Vein endothelial cell (primary cell): ENCODE data around the gene NXF1. TPM values are rescaled to one million over a fixed set of nuclear protein-coding genes. Genes with fewer than 3 reads are reported as not detected.

Source experiments
- small RNA-seq: library from RNA; depleted of rRNA; stranded (forward); fragments of <200 nt; gene quantifications from one replicate; pipeline ENCODE3, GENCODE V24; 2012
- total RNA-seq: library from RNA; depleted of rRNA; stranded (reverse); fragments of >200 nt; gene quantifications from 2 replicates; pipeline ENCODE4 v1.2.3, GENCODE V29; 2012

NXF1 gene
- 37.2 and 41.6 TPM in 2 replicates for total RNA-seq

DNA sequence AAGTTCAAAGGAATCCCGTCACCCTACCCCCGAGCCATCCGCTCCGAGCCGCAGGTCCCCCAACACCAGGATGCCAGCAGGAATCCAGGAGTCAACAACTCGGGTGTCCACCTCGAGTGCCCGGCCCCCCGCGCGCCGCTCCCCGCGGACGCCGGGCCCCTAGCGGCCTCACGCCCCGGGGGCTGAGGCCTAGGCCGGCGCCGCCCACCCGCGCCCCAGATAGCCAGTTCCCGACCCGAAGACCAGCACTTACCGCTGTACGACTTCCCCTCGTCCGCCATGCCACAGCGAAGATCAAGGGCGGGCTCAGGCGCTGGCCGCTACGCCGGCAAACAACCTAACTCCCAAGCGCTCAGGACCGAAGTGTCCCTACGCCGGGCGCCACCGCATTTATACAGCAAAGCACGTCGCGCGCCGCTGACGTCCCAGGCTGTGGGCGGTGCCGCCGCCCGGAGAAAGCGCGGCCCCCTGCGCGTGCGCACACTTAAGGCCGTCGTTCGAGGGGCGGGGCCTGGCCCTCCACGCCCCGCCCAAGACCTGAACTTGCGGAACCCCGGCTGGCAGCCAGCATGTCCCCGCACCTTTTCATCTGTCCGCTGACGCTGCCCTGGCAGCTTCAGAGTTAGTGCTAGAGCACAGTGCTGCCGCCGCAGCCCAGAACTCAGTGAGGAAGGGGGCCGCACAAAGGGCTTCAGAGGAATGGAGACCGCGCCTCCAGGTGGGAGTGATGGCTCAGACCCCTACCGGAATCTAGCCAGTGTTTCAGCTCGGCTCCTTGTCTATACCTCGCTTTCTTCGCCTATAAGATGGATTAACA is at the start of gene NXF1:
NXF1 (minus strand) TSS at position 365 of the 817 bp plus-strand sequence; CDS start at position 281, 84 bp downstream.

DNA sequence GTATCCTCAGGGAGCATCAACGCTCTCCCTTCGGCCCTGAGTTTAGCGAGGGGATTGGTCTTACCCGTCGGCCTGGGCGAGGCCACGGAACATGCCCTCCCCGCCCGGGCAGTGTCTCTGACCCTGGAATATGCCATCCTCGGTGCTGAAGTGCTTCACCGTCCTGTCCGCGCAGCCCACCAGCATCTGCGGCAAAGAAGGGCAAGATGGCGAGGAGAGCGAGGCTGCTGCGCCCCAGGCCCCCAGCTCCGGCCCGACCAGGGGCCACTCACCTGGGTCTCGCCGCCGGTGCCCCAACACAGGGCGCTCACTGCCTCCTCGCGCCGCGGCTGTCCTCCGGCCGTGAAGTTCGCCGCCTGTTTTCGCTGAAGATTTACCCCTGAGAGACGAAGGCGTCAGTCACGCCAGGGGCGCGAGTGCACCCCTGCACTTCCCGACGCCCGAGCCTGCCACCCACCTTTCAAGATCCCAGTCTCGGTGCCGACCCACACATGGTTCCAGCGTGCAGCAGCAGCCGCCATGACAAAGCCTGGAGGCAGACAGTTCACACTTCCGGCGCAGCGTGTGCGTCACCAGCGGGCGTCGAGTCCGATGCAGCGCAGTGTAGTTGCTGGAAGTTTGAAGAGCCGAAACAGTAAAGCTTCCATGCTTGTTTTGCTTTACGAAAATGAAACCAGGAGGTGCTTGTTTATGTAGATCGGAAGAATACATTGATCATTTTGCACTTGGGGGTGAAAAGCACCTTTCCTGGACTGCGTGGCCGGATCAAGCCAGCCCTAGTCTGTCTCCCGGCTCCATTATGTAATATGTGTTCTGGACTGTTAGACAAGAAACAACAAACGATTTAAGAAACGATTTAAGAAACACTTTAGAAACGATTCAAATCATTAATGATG is 34.1 kb upstream of the NXF1 start, which contains the start of gene WDR74:
WDR74 (minus strand) TSS at position 541 of the 896 bp plus-strand sequence; CDS start at position 521, 20 bp downstream.

DNA sequence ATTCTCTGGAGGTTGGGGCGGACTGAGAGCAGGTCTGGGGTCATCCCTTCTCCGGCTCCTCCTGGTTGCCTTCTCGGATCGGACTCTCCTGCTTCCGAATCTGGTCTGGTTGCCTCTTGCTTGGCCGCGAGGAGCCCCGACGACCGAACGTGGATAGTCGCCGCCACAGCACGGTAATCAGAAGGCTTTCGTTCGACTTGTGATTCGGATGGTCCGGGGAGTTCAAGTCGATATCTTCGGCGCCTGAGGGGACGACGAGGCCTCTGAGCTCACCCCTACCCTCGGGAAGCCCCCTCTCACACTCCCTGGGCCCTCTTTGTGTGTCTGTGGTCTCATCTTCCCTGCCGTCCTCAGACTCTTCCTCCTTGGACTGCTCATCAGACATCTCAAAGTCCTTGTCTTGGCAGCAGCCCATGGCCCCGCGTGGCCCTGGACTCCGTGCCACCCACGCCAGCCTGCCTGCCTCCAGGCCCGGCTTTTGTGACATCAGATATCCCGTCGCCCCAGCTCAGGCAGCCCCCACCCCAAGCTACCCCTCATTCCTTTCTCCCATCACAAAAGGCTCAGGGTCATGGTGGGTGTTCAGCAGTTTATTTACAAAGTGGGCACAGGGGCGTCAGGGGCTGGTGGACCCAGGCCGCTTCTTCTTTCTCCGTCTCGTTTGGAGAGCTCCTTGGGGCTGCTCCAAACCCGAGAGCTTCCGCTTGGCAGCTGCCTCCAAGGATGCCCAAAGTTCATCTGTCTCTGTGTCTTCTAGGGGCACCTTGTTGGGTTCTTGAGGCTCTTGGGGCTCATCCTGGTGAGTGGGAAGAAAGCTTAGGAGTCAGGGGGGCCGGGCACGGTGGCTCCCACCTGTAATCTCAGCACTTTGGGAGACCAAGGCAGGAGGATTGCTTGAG is 27.3 kb upstream of the NXF1 start, which contains the start of gene TEX54:
TEX54 (minus strand) TSS at position 506 of the 899 bp plus-strand sequence.

DNA sequence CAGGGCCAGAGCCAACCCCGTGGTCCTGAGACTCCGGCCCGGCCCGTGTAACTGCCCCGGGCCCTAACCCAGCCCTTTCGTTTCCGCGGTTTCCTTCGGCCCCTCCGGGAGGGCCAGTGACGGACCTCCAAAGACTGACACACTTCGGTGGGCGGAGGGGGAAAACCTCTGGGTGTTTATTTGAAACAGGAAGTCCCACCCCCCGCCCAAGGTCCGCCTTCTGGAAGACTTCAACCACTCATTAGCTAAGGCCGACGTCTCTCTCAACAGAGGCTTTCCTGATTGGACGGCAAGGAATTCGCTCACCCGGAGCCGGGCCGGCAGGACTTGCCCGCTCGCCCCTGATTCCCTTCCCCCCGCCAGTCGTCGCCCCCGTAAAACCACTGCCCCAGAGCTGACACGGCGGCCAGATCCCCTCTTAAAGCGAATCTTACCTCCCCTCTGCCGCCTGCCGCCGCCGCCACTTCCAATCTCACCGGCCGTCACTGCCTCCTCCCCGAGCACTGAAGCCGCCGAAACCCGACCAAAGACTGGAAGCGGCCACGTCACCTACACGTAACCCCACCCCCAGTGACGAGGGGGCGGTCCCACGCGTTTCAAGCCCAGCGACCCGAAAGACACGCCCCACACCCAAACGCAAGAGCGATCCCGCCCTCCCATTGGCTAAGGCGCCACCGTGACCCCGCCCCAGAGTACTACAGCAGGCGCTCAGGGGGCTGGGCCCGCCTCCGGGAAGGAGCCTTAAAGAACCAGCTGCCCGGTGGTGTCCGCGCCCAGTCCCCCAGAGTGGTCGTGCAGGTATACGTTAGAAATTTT is 26.5 kb upstream of the NXF1 start, which contains the start of gene STX5:
STX5 (minus strand) TSS at position 532 of the 816 bp plus-strand sequence. CDS start 808 bp downstream, outside the sequence.

DNA sequence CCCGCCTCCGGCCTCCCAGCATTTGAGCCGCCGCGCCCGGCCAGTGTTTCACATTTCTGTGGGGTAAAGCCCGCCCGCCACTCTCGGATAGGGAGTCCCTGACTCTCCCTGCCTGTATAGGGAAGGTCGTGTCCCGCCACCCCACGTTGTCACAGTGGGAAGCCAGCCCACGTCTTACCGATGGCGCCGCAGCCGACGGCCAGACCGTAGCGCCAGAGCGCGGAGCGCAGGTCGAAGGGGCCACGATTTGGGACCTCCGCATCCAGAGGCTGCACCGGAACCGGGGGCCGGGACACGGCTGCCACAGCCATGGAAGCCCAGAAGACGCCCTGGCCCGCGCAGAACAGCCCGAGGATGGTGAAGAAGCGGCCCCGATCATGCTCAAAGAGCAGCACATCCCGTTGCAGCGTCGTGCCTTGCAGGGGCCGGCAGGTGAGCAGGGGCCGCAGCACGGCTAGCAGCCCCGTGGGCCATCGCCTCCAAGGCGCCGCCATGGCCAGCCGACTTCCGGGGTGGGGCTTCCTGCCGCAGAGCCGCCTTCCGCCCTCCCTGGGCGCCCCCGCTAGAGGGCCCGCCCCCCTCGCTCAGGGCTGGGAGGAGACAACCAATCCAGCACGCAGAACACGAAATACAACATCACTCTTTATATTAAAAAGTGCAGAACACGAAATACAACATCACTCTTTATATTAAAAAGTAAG is 13.6 kb downstream of the NXF1 start, which contains the start of gene TMEM223:
TMEM223 (minus strand) TSS at position 506 of the 701 bp plus-strand sequence; CDS start at position 494, 12 bp downstream.

DNA sequence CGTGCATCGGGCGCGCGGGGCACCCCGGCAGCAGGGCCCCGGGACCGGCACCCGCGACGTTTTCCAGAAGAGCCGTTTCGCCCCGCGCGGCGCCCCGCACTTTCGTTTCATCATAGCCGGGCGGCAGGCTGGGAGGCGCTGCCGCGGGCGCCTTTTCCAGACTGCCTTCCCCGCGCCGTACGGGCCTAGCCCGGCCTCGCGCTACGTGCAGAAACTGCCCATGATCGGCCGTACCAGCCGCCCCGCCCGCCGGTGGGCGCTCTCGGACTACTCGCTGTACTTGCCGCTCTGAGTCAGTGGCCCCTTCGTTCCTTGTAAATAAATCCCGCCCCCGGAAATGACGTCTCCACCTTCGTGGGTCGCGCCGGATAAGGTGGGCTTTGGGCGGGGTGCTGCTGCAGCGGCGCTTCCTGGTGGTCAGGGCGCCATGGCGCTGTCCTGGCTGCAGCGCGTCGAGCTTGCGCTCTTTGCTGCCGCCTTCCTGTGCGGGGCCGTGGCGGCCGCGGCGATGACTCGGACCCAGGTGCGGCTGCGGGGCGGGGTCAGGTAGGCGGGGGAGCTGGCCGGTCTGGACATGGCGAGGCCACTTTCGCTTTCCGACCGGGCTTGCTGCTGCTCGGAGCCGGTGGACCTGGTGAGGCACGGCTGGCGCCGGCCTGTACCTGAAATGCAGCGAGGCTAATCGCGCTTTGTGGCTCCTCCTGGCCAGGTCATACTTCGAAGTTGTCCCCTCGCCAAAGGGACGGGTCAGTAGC is 18.1 kb downstream of the NXF1 start, which contains the start of gene TMEM179B:
TMEM179B (plus strand) TSS at position 398 of the 755 bp plus-strand sequence; CDS start at position 428, 30 bp downstream.

DNA sequence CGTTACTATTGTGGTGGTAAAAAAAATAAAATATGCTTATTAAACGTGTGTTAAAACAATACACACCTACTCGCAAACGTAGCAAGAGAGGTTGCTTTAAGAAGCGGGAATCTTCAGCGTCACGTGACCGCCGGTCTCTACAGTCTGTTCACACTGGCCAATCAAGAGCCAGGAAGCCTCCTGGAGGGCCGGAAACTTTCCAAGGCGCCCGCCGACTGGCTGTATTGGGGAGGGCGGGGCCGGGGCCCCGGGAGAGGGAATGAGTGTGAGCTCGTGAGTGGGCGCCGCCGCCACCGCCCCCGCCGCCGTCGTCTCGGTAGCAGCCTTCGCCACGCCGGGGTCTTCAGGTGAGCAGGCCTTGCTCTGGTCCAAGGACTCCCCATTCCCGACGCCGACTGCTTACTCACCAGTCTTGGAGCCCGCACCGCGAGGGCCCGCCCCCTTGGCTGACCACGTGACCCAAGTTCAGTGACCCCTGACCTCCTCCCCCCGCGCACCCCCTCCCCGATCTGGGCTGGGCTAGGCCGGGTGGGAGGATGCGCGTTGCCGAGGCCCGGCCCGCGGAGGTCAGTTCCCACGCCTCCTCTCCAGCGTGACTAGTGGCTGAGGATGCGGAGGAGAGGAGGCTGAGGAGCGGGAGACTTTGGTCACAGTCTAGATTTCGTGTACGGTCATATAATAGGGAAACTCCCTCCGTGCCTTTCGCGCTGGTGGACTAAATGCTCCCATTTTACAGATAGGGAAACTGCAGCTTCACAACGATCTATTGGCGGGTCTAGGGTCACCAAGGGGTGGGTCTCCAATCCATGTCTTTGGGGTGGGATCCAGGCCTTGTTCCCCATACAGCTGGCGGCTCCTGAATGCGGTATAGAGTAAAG is 33.9 kb downstream of the NXF1 start, which contains the start of gene TAF6L:
TAF6L (plus strand) TSS at position 253 of the 878 bp plus-strand sequence. CDS start 4,388 bp downstream, outside the sequence.

DNA sequence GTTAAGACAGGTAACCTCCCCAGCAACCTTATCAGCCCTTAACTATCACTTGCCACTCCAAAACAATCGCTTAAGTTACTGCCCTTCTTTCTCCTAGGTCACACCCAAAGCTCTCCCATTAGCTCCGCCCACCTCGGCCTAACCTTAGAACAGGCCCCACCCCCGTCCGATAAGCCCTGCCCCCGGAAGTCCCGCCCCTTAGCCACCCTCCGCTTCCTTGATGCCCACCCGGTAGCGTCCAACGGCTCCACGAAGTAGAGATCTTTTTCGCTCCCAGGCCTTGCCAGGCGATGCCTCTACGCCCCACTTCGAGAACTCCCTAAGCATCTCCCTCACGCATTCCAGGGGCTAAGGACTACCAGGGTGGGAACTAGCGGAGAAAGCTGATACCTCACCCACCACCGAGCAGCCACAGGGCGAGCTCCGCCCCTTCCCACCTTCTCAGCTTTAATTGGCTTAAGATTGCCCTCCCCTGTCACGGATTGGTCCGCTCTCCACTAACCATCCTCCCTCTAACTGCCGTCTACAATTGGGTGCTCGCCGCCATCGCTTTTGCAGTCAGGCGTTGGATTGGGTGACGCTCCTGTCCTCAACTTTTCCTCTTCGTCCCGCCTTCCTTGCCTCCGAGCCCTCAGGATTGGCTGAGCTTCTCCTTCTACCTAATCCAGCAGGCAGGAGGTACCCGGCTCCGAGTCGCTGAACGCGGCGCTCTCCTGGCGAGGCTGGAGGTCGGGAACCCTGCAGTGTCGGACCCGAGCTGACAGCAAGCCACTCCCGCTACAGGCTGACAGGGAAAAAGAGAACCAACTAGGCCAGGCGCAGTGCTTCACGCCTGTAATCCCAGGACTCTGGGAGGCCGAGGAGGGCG is 51.3 kb downstream of the NXF1 start, which contains the start of gene ZBTB3:
ZBTB3 (minus strand) TSS at position 425 of the 868 bp plus-strand sequence. CDS start 496 bp downstream, outside the sequence.

Small RNA genes lying within 50 kb of the gene (small RNA-seq; reads per million reads assigned to genes)
- gene MIR6514, result 1.0 reads per million, percentile 60 among the genes with 10 or more reads in this experiment
- gene RF00099, result not detected
- not detected for gene RNU6-118P
- not detected for gene SNORD22
- not detected for gene SNORD26
- not detected for gene SNORD27
- gene SNORD28, result not detected
- 35.8 reads per million, percentile 98 among the genes with 10 or more reads in this experiment for gene SNORD30

Other genes with a start within 250 kb of the NXF1 start
- gene EEF1G, start 231.5 kb downstream of the NXF1 start, total RNA-seq, result 1,284 and 1,362 TPM in 2 replicates
- gene TUT1, start 213.9 kb downstream of the NXF1 start, total RNA-seq, result 11.8 and 12.7 TPM in 2 replicates
- 250 and 281 TPM in 2 replicates for gene MTA2, start 203.6 kb downstream of the NXF1 start, total RNA-seq
- 35.7 and 60.8 TPM in 2 replicates for gene EML3, start 192.7 kb downstream of the NXF1 start, total RNA-seq
- gene ROM1, start 192.2 kb downstream of the NXF1 start, total RNA-seq, result 5.2 and 5.3 TPM in 2 replicates
- gene B3GAT3, start 183.5 kb downstream of the NXF1 start, total RNA-seq, result 19.9 and 23.5 TPM in 2 replicates
- 223 and 259 TPM in 2 replicates for gene GANAB, start 158.8 kb downstream of the NXF1 start, total RNA-seq
- gene INTS5, start 152.1 kb downstream of the NXF1 start, total RNA-seq, result 35.1 and 41.2 TPM in 2 replicates
- gene C11orf98, start 140.2 kb downstream of the NXF1 start, total RNA-seq, result 35.9 and 43.4 TPM in 2 replicates
- gene CSKMT, start 140.1 kb downstream of the NXF1 start, total RNA-seq, result 9.5 and 9.7 TPM in 2 replicates
- gene UQCC3, start 133.8 kb downstream of the NXF1 start, total RNA-seq, result 5.9 and 6.1 TPM in 2 replicates
- 4.2 TPM in 2 replicates for gene LBHD1, start 133.2 kb downstream of the NXF1 start, total RNA-seq
- gene UBXN1, start 126.4 kb downstream of the NXF1 start, total RNA-seq, result 88.7 and 147 TPM in 2 replicates
- 0.19 and 0.33 TPM in 2 replicates for gene LRRN4CL, start 115.9 kb downstream of the NXF1 start, total RNA-seq
- gene BSCL2, start 98.0 kb downstream of the NXF1 start, total RNA-seq, result 28.7 and 30.2 TPM in 2 replicates
- not detected in 2 replicates for gene GNG3, start 97.8 kb downstream of the NXF1 start, total RNA-seq
- gene HNRNPUL2, start 78.0 kb downstream of the NXF1 start, total RNA-seq, result 10.5 and 15.0 TPM in 2 replicates
- gene TTC9C, start 77.0 kb downstream of the NXF1 start, total RNA-seq, result 31.0 and 45.9 TPM in 2 replicates
- 15.4 and 16.0 TPM in 2 replicates for gene ZBTB3, start 51.3 kb downstream of the NXF1 start, total RNA-seq
- 43.1 and 50.6 TPM in 2 replicates for gene POLR2G, start 43.9 kb downstream of the NXF1 start, total RNA-seq
- gene TAF6L, start 34.0 kb downstream of the NXF1 start, total RNA-seq, result 19.9 and 20.9 TPM in 2 replicates
- gene TMEM179B, start 18.0 kb downstream of the NXF1 start, total RNA-seq, result 29.1 and 36.3 TPM in 2 replicates
- gene TMEM223, start 13.4 kb downstream of the NXF1 start, total RNA-seq, result 12.6 and 14.0 TPM in 2 replicates
- 33.0 and 43.1 TPM in 2 replicates for gene STX5, start 26.6 kb upstream of the NXF1 start, total RNA-seq
- 0.98 TPM in 1 of 2 replicates, not detected in the other for gene TEX54, start 27.4 kb upstream of the NXF1 start, total RNA-seq
- 44.4 and 47.0 TPM in 2 replicates for gene WDR74, start 34.1 kb upstream of the NXF1 start, total RNA-seq
- 109 and 145 TPM in 2 replicates for gene SLC3A2, start 75.5 kb upstream of the NXF1 start, total RNA-seq
- not detected in 2 replicates for gene CHRM1, start 115.9 kb upstream of the NXF1 start, total RNA-seq
- gene SLC22A6, start 179.5 kb upstream of the NXF1 start, total RNA-seq, result not detected in 2 replicates
- gene SLC22A8, start 210.4 kb upstream of the NXF1 start, total RNA-seq, result not detected in 2 replicates